Measurements from ENCODE around the gene SFT2D3. TPM values are rescaled to one million over a fixed set of nuclear protein-coding genes. Genes with fewer than 3 reads are reported as not detected.

The SFT2D3 gene
- total RNA-seq, 1 donor from 2014 or later: 5.7 TPM

GRCh38 chr2:127721311-127721977 lies 20.1 kb downstream of the SFT2D3 start:
- no peak overlapping the region for H3K4me3 ChIP-seq (ENCODE audit: low read depth, low read length)
- TF ChIP-seq CTCF (conservative IDR thresholded peaks at IDR 0.05; ENCODE audit: low read depth, low read length): no peak
- no peak for DNase-seq (ENCODE audit: low read depth)

GRCh38 chr2:127721978-127722355 lies 20.7 kb downstream of the SFT2D3 start:
- H3K4me3 ChIP-seq (ENCODE audit: low read depth, low read length): no peak overlapping the region
- no peak for DNase-seq (ENCODE audit: low read depth)
- TF ChIP-seq CTCF (conservative IDR thresholded peaks at IDR 0.05; ENCODE audit: low read depth, low read length): no peak

- no peak overlapping the region for H3K4me3 ChIP-seq (ENCODE audit: low read depth, low read length)
- DNase-seq (ENCODE audit: low read depth): no peak
- TF ChIP-seq CTCF (conservative IDR thresholded peaks at IDR 0.05; ENCODE audit: low read depth, low read length): no peak
Observed at GRCh38 chr2:127722807-127723206, 21.5 kb downstream of the SFT2D3 start.

- DNase-seq (ENCODE audit: low read depth): no peak
- TF ChIP-seq CTCF (conservative IDR thresholded peaks at IDR 0.05; ENCODE audit: low read depth, low read length): no peak
- H3K4me3 ChIP-seq (ENCODE audit: low read depth, low read length): no peak overlapping the region
Observed at GRCh38 chr2:127726158-127726880, 25.0 kb downstream of the SFT2D3 start.

GRCh38 chr2:127733113-127733815 lies 32.0 kb downstream of the SFT2D3 start:
- H3K4me3 ChIP-seq (ENCODE audit: low read depth, low read length): no peak overlapping the region
- DNase-seq (ENCODE audit: low read depth): no peak
- no peak for TF ChIP-seq CTCF (conservative IDR thresholded peaks at IDR 0.05; ENCODE audit: low read depth, low read length)

GRCh38 chr2:127733816-127734537 lies 32.7 kb downstream of the SFT2D3 start:
- TF ChIP-seq CTCF (conservative IDR thresholded peaks at IDR 0.05; ENCODE audit: low read depth, low read length): no peak
- H3K4me3 ChIP-seq (ENCODE audit: low read depth, low read length): no peak overlapping the region
- no peak for DNase-seq (ENCODE audit: low read depth)
